Pons (tissue), 1 donor: ENCODE results near the gene JAGN1.
"Not testable (repeated sequence)": the region's sequence is repeated elsewhere in the genome, so short reads cannot be mapped to it uniquely, and the experiment has no call there.

Experiments used
- DNase-seq: peaks from one replicate; pipeline ENCODE4 v3.0.0-alpha.2; 2016; ENCODE audit warnings: low spot score

The JAGN1 gene

GRCh38 chr3:9867106-9867505 lies 23.3 kb upstream of the JAGN1 start:
- no peak for DNase-seq

- no peak for DNase-seq
These were observed 20.5 kb upstream of the JAGN1 start for GRCh38 chr3:9869955-9870354.

GRCh38 chr3:9870978-9871377 lies 19.4 kb upstream of the JAGN1 start:
- no peak for DNase-seq

GRCh38 chr3:9872067-9872466 lies 18.3 kb upstream of the JAGN1 start:
- not testable (repeated sequence) for DNase-seq

- DNase-seq = no peak
These were observed 15.0 kb upstream of the JAGN1 start for GRCh38 chr3:9875448-9875847.

- not testable (repeated sequence) for DNase-seq
These were observed 14.2 kb upstream of the JAGN1 start for GRCh38 chr3:9876255-9876654.

- DNase-seq = no peak
These were observed 13.4 kb upstream of the JAGN1 start for GRCh38 chr3:9876991-9877390.

GRCh38 chr3:9878700-9879099 lies 11.7 kb upstream of the JAGN1 start:
- DNase-seq = no peak

GRCh38 chr3:9879830-9880549 lies 10.4 kb upstream of the JAGN1 start, which contains the start of gene CIDEC:
CIDEC (minus strand) TSS chr3:9880253; CDS start chr3:9878486, 1,767 bp downstream.
- DNase-seq = no peak

- no peak for DNase-seq
These were observed 9.0 kb upstream of the JAGN1 start for GRCh38 chr3:9881441-9881840.

GRCh38 chr3:9883706-9884554 lies 6.5 kb upstream of the JAGN1 start:
- no peak for DNase-seq

GRCh38 chr3:9884555-9885165 lies 5.8 kb upstream of the JAGN1 start:
- DNase-seq = no peak

GRCh38 chr3:9886328-9886727 lies 4.1 kb upstream of the JAGN1 start:
- DNase-seq = no peak

- DNase-seq = no peak
These were observed 2.9 kb upstream of the JAGN1 start for GRCh38 chr3:9887480-9887879.

GRCh38 chr3:9888540-9888939 lies 1.9 kb upstream of the JAGN1 start:
- DNase-seq = no peak

GRCh38 chr3:9889405-9889804 lies 1.0 kb upstream of the JAGN1 start:
- no peak for DNase-seq

GRCh38 chr3:9891072-9891622 lies 737 bp downstream of the JAGN1 start:
- DNase-seq = no peak

GRCh38 chr3:9893739-9894138 lies 3.3 kb downstream of the JAGN1 start:
- DNase-seq = no peak

GRCh38 chr3:9895715-9896114 lies 5.3 kb downstream of the JAGN1 start:
- DNase-seq = not testable (repeated sequence)

- DNase-seq = not testable (repeated sequence)
These were observed 6.5 kb downstream of the JAGN1 start for GRCh38 chr3:9896755-9897407.

- DNase-seq = no peak
These were observed 7.3 kb downstream of the JAGN1 start for GRCh38 chr3:9897408-9898372.
